NOMO-1 (cell line): ENCODE data around the gene HEPHL1.
"Not testable (repeated sequence)": the region's sequence is repeated elsewhere in the genome, so short reads cannot be mapped to it uniquely, and the experiment has no call there.

Source experiments
- DNase-seq, 2 experiments: peaks; one replicate each; lab custom pipeline; 2025; ENCODE audit not compliant: unreplicated experiment in 2 of 2; lab: John Stamatoyannopoulos, UW

HEPHL1 gene

GRCh38 chr11:94020777-94021481, at the start of gene HEPHL1:
HEPHL1 (plus strand) TSS chr11:94021354; CDS start chr11:94021369, 15 bp downstream.
- DNase-seq: no peak

- no peak for DNase-seq
These were observed 48.4 kb upstream of the HEPHL1 start for GRCh38 chr11:93972790-93973189.

GRCh38 chr11:93973322-93974051, 47.7 kb upstream of the HEPHL1 start:
- not testable (repeated sequence) for DNase-seq

- no peak for DNase-seq
These were observed 46.4 kb upstream of the HEPHL1 start for GRCh38 chr11:93974759-93975158.

- not testable (repeated sequence) for DNase-seq
These were observed 44.4 kb upstream of the HEPHL1 start for GRCh38 chr11:93976577-93977254.

- no peak for DNase-seq
These were observed 37.5 kb upstream of the HEPHL1 start for GRCh38 chr11:93983542-93984195.

- no peak for DNase-seq
These were observed 37.0 kb upstream of the HEPHL1 start for GRCh38 chr11:93984196-93984567.

GRCh38 chr11:93984936-93985335, 36.2 kb upstream of the HEPHL1 start:
- DNase-seq: no peak

GRCh38 chr11:93986716-93987115, 34.4 kb upstream of the HEPHL1 start:
- DNase-seq: no peak

GRCh38 chr11:93988455-93988854, 32.7 kb upstream of the HEPHL1 start:
- no peak for DNase-seq

- DNase-seq: no peak
These were observed 32.2 kb upstream of the HEPHL1 start for GRCh38 chr11:93988912-93989311.

GRCh38 chr11:93993747-93994146, 27.4 kb upstream of the HEPHL1 start:
- no peak for DNase-seq

- DNase-seq: no peak
These were observed 23.4 kb upstream of the HEPHL1 start for GRCh38 chr11:93997741-93998140.

GRCh38 chr11:94000659-94001058, 20.5 kb upstream of the HEPHL1 start:
- DNase-seq: no peak

GRCh38 chr11:94002226-94002625, 18.9 kb upstream of the HEPHL1 start:
- DNase-seq: no peak

- no peak for DNase-seq
These were observed 13.7 kb upstream of the HEPHL1 start for GRCh38 chr11:94007426-94007825.

- no peak for DNase-seq
These were observed 13.2 kb upstream of the HEPHL1 start for GRCh38 chr11:94007906-94008305.

- DNase-seq: no peak
These were observed 11.0 kb upstream of the HEPHL1 start for GRCh38 chr11:94010136-94010535.

GRCh38 chr11:94011478-94011877, 9.7 kb upstream of the HEPHL1 start:
- DNase-seq: no peak

GRCh38 chr11:94017446-94017845, 3.7 kb upstream of the HEPHL1 start:
- no peak for DNase-seq

GRCh38 chr11:94018721-94019120, 2.4 kb upstream of the HEPHL1 start:
- DNase-seq: no peak
